ENCODE data around the gene TAOK1.

DNA sequence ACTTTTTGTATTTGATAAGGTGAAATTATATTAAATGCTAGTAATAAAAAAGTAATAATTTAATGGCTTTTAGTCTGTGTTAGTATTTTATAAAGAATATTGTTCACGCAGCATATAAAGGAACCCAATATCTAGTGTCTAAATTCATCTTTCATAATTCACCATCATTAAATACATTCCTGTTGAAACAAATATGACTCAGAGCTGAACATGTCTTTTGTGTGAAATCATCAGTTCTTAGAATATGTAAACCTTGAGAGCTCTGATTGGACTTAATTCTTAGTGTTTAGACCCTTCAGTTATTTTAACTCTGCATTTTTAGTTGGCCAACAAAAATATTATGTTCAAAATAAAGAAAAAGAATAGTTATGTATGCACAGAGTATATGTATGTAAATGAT, 104.8 kb downstream of the TAOK1 start:
- no peak for TF ChIP-seq TAF1 (IDR thresholded peaks at IDR 0.05; ENCODE audit: low read depth)
- no peak for TF ChIP-seq NFIC (IDR thresholded peaks at IDR 0.05)
- TF ChIP-seq, protein P1, sequence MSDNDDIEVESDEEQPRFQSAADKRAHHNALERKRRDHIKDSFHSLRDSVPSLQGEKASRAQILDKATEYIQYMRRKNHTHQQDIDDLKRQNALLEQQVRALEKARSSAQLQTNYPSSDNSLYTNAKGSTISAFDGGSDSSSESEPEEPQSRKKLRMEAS (IDR thresholded peaks at IDR 0.05) = no peak
- no peak for TF ChIP-seq RAD21 (IDR thresholded peaks at IDR 0.05; ENCODE audit: low read depth)
